Measurements from ENCODE around the gene B3GNT7.

DNA sequence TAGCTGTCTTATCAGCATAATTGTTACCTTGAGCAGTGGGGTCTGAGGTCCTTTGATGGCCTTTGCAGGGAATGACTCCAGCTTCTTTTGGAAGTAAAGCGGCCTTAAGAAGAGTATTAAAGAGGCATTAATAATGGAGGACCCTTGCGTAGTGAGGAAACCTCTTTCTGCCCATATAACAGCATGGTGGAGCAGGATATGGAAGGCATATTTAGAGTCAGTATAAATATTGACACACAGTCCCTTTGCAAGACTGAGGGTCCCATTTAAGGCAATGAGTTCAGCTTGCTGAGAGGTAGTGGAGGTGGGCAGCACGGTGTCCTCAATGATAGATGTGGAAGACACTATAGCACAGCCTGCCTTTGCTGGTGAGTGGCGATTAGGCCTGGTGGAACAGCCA lies 36.1 kb downstream of the B3GNT7 start:
- TF ChIP-seq POLR2A (IDR thresholded peaks at IDR 0.05) = no peak
- TF ChIP-seq, protein P1, sequence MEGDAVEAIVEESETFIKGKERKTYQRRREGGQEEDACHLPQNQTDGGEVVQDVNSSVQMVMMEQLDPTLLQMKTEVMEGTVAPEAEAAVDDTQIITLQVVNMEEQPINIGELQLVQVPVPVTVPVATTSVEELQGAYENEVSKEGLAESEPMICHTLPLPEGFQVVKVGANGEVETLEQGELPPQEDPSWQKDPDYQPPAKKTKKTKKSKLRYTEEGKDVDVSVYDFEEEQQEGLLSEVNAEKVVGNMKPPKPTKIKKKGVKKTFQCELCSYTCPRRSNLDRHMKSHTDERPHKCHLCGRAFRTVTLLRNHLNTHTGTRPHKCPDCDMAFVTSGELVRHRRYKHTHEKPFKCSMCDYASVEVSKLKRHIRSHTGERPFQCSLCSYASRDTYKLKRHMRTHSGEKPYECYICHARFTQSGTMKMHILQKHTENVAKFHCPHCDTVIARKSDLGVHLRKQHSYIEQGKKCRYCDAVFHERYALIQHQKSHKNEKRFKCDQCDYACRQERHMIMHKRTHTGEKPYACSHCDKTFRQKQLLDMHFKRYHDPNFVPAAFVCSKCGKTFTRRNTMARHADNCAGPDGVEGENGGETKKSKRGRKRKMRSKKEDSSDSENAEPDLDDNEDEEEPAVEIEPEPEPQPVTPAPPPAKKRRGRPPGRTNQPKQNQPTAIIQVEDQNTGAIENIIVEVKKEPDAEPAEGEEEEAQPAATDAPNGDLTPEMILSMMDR (IDR thresholded peaks at IDR 0.05) = no peak

All from lower leg skin (tissue), 3 donors.